Glutamatergic neuron (in vitro differentiated cells): ENCODE results near the gene OR10G8. TPM values are rescaled to one million over a fixed set of nuclear protein-coding genes. Genes with fewer than 3 reads are reported as not detected.
"Not testable (repeated sequence)": the region's sequence is repeated elsewhere in the genome, so short reads cannot be mapped to it uniquely, and the experiment has no call there.

Experiments used
- DNase-seq: peaks from one replicate; pipeline ENCODE4 v3.0.0; 2022
- H3K27ac Mint-ChIP-seq: one replicate; pipeline ENCODE4 v1.8.0; 2020; ENCODE audit warnings: mild to moderate bottlenecking, mixed read lengths, inconsistent platforms; ENCODE audit not compliant: unreplicated experiment
- H3K27me3 Mint-ChIP-seq: one replicate; pipeline ENCODE4 v1.8.0; 2020; ENCODE audit warnings: mild to moderate bottlenecking, moderate library complexity, mixed read lengths, inconsistent platforms; ENCODE audit not compliant: unreplicated experiment
- H3K36me3 Mint-ChIP-seq: one replicate; pipeline ENCODE4 v1.8.0; 2020; ENCODE audit warnings: mild to moderate bottlenecking, mixed read lengths, inconsistent platforms; ENCODE audit not compliant: unreplicated experiment
- H3K4me1 Mint-ChIP-seq: one replicate; pipeline ENCODE4 v1.8.0; 2020; ENCODE audit warnings: mild to moderate bottlenecking, low read depth, mixed read lengths, inconsistent platforms; ENCODE audit not compliant: unreplicated experiment
- H3K4me3 Mint-ChIP-seq: one replicate; pipeline ENCODE4 v1.8.0; 2020; ENCODE audit warnings: mild to moderate bottlenecking, mixed read lengths, inconsistent platforms; ENCODE audit not compliant: unreplicated experiment
- H3K9me3 Mint-ChIP-seq: one replicate; pipeline ENCODE4 v1.8.0; 2020; ENCODE audit warnings: mild to moderate bottlenecking, moderate library complexity, mixed read lengths, inconsistent platforms; ENCODE audit not compliant: unreplicated experiment
- CTCF ChIP-seq: fragments of 200-600 bp; sonication (generic); IDR thresholded peaks from one replicate; pipeline ENCODE4 v1.5.0; 2021; ENCODE audit not compliant: partially characterized antibody, unreplicated experiment
- long read RNA-seq: library from polyadenylated mRNA; unstranded; transcript quantifications from one replicate; pipeline ENCODE4 v2.0.0, GENCODE V29; 2020; ENCODE audit not compliant: unreplicated experiment
- total RNA-seq: library from RNA; stranded (reverse); fragmentation: NEBNext Ultra II Directional; extraction: Animal tissue kit (Norgen Biotek cat#: 25700); gene quantifications from one replicate; pipeline ENCODE4 v1.2.1, GENCODE V29; 2021; ENCODE audit not compliant: unreplicated experiment

OR10G8 gene
- total RNA-seq, result not detected
- long read RNA-seq, result 0 reads

- H3K4me3 Mint-ChIP-seq, result no peak within 1 kb of the TSS
- H3K27me3 Mint-ChIP-seq, result peaks cover 4% of the 10 kb centered on the region
- DNase-seq, result no peak
- H3K4me1 Mint-ChIP-seq, result no peaks in the 10 kb centered on the region
- peaks cover 3% of the 10 kb centered on the region for H3K9me3 Mint-ChIP-seq
- no peak within 1 kb of the TSS for H3K27ac Mint-ChIP-seq
- TF ChIP-seq CTCF, result no peak
- no peaks in the 10 kb centered on the region for H3K36me3 Mint-ChIP-seq
Observed at GRCh38 chr11:124026498-124026897, at the start of gene OR10G8. OR10G8 (plus strand) TSS chr11:124026798; CDS start chr11:124029623, 2,825 bp downstream.

GRCh38 chr11:123977731-123978347 lies 48.8 kb upstream of the OR10G8 start, which contains the start of gene OR10S1:
OR10S1 (minus strand) TSS chr11:123977781; CDS start chr11:123977664, 117 bp downstream.
- no peaks in the 10 kb centered on the region for H3K4me1 Mint-ChIP-seq
- peaks cover 10% of the 10 kb centered on the region for H3K36me3 Mint-ChIP-seq
- H3K9me3 Mint-ChIP-seq, result peaks cover under 1% of the 10 kb centered on the region
- no peak within 1 kb of the TSS for H3K4me3 Mint-ChIP-seq
- H3K27me3 Mint-ChIP-seq, result no peaks in the 10 kb centered on the region
- DNase-seq, result no peak
- no peak for TF ChIP-seq CTCF
- no peak within 1 kb of the TSS for H3K27ac Mint-ChIP-seq

GRCh38 chr11:123979311-123979710 lies 47.3 kb upstream of the OR10G8 start:
- no peak for TF ChIP-seq CTCF
- H3K9me3 Mint-ChIP-seq, result peaks cover 2% of the 10 kb centered on the region
- H3K4me1 Mint-ChIP-seq, result no peaks in the 10 kb centered on the region
- H3K27ac Mint-ChIP-seq, result no peak overlapping the region
- H3K4me3 Mint-ChIP-seq, result no peak overlapping the region
- no peaks in the 10 kb centered on the region for H3K27me3 Mint-ChIP-seq
- H3K36me3 Mint-ChIP-seq, result peaks cover 12% of the 10 kb centered on the region
- DNase-seq, result no peak

- no peak for TF ChIP-seq CTCF
- Mint-ChIP-seq H3K9me3 (no peaks in the 10 kb centered on the region), H3K27ac (no peak within 1 kb of the TSS), H3K4me1 (no peaks in the 10 kb centered on the region), H3K4me3 (no peak within 1 kb of the TSS), H3K36me3 (no peaks in the 10 kb centered on the region), H3K27me3 (no peaks in the 10 kb centered on the region)
- DNase-seq, result no peak
Observed at GRCh38 chr11:123995119-123995518, 31.5 kb upstream of the OR10G8 start, which contains the start of gene OR10G6. OR10G6 (minus strand) TSS chr11:123995161; CDS start chr11:123995161, 0 bp downstream.

GRCh38 chr11:124012697-124013096 lies 13.9 kb upstream of the OR10G8 start, which contains the start of gene OR10G4:
OR10G4 (plus strand) TSS chr11:124012997; CDS start chr11:124015575, 2,578 bp downstream.
- Mint-ChIP-seq H3K4me3 (no peak within 1 kb of the TSS), H3K9me3 (no peaks in the 10 kb centered on the region), H3K36me3 (no peaks in the 10 kb centered on the region), H3K4me1 (no peaks in the 10 kb centered on the region), H3K27ac (no peak within 1 kb of the TSS), H3K27me3 (no peaks in the 10 kb centered on the region)
- DNase-seq, result no peak
- no peak for TF ChIP-seq CTCF

- H3K9me3 Mint-ChIP-seq, H3K27ac Mint-ChIP-seq, H3K4me1 Mint-ChIP-seq, H3K4me3 Mint-ChIP-seq, DNase-seq, H3K27me3 Mint-ChIP-seq, H3K36me3 Mint-ChIP-seq: not testable (repeated sequence)
Observed at GRCh38 chr11:124015837-124016236, 10.8 kb upstream of the OR10G8 start.
